WTC11 (cell line): ENCODE results near the gene EAF2.

Experiments used
- ARID4B ChIP-seq: sonication (generic); formaldehyde crosslinking; IDR thresholded peaks from 2 replicates; pipeline ENCODE4 v1.8.0; 2023; ENCODE audit warnings: missing genetic modification reagents, mild to moderate bottlenecking, borderline replicate concordance
- ATF2 ChIP-seq: sonication (generic); formaldehyde crosslinking; IDR thresholded peaks from 2 replicates; pipeline ENCODE4 v1.8.1; 2022; ENCODE audit warnings: low read depth, missing genetic modification reagents, borderline replicate concordance
- ATF3 ChIP-seq: sonication (generic); formaldehyde crosslinking; conservative IDR thresholded peaks from 2 replicates; pipeline ENCODE4 v1.8.1; 2022; ENCODE audit warnings: mild to moderate bottlenecking, missing genetic modification reagents
- CREB1 ChIP-seq: sonication (generic); formaldehyde crosslinking; IDR thresholded peaks from 2 replicates; pipeline ENCODE4 v1.8.0; 2023; ENCODE audit warnings: mild to moderate bottlenecking, missing genetic modification reagents
- CTCF ChIP-seq: fragments of 200-600 bp; IDR thresholded peaks from 2 replicates; pipeline ENCODE4 v1.8.0; 2022; ENCODE audit warnings: antibody characterized with exemption
- PREB ChIP-seq: sonication (generic); formaldehyde crosslinking; IDR thresholded peaks from 2 replicates; pipeline ENCODE4 v1.8.1; 2022; ENCODE audit warnings: mild to moderate bottlenecking, missing genetic modification reagents, moderate library complexity, borderline replicate concordance
- SMAD3 ChIP-seq: sonication (generic); formaldehyde crosslinking; IDR thresholded peaks from 2 replicates; pipeline ENCODE4 v1.8.0; 2022; ENCODE audit warnings: missing genetic modification reagents, mild to moderate bottlenecking, borderline replicate concordance
- USF2 ChIP-seq: sonication (generic); formaldehyde crosslinking; IDR thresholded peaks from 2 replicates; pipeline ENCODE4 v1.8.1; 2023; ENCODE audit warnings: mild to moderate bottlenecking, missing genetic modification reagents, moderate library complexity
- ZNF416 ChIP-seq: fragments of 250-450 bp; sonication (Bioruptor Pico); IDR thresholded peaks from 2 replicates; pipeline ENCODE4 v1.9.0; 2021; ENCODE audit warnings: mild to moderate bottlenecking, inconsistent platforms

GRCh38 chr3:121852256-121852655, 17.2 kb downstream of the EAF2 start:
- TF ChIP-seq CREB1 (CRISPR knock-in tag) (no peak), PREB (CRISPR knock-in tag) (no peak), USF2 (CRISPR knock-in tag) (no peak), ATF2 (CRISPR knock-in tag) (no peak), CTCF (no peak), SMAD3 (CRISPR knock-in tag) (no peak), ATF3 (no peak), ARID4B (CRISPR knock-in tag) (no peak), ZNF416 (CRISPR knock-in tag) (no peak)
